SK-N-SH treated with all-trans-retinoic acid at 6 μM for 48 hours (cell line): ENCODE measurements around the gene LHFPL2.

Source experiments
- ATAC-seq: fragments of 200-7000 bp; cut with Tn5 transposase; 3 replicates; pipeline ENCODE4 v1.9.1; 2020; ENCODE audit warnings: mild to moderate bottlenecking, moderate library complexity
- ARNTL ChIP-seq: fragments of 450-650 bp; formaldehyde crosslinking; IDR thresholded peaks from 2 replicates; pipeline ENCODE4 v1.5.0; 2020; ENCODE audit warnings: low read depth, mild to moderate bottlenecking, moderate library complexity, borderline replicate concordance
- BACH2 ChIP-seq: fragments of 250-450 bp; sonication (Bioruptor Pico); IDR thresholded peaks from 2 replicates; pipeline ENCODE4 v1.9.0; 2021; ENCODE audit warnings: mild to moderate bottlenecking, borderline replicate concordance
- CSDC2 ChIP-seq: fragments of 250-450 bp; sonication (Bioruptor Pico); IDR thresholded peaks from 2 replicates; pipeline ENCODE4 v1.5.0; 2020; ENCODE audit warnings: mild to moderate bottlenecking, moderate library complexity
- ESRRG ChIP-seq: fragments of 250-450 bp; sonication (Bioruptor Pico); IDR thresholded peaks from 2 replicates; pipeline ENCODE4 v1.6.1; 2021; ENCODE audit warnings: mild to moderate bottlenecking
- GLIS3 ChIP-seq: fragments of 250-450 bp; sonication (Bioruptor Pico); IDR thresholded peaks from 2 replicates; pipeline ENCODE4 v1.5.0; 2020; ENCODE audit warnings: mild to moderate bottlenecking, moderate library complexity
- ISL1 ChIP-seq: fragments of 250-450 bp; sonication (Bioruptor Pico); IDR thresholded peaks from 2 replicates; pipeline ENCODE4 v2.1.2; 2022; ENCODE audit warnings: mild to moderate bottlenecking, moderate library complexity
- PATZ1 ChIP-seq: fragments of 250-450 bp; sonication (Bioruptor Pico); IDR thresholded peaks from 2 replicates; pipeline ENCODE4 v1.8.0; 2020; ENCODE audit warnings: mild to moderate bottlenecking, moderate library complexity, borderline replicate concordance
- POU6F1 ChIP-seq: fragments of 250-450 bp; sonication (Bioruptor Pico); IDR thresholded peaks from 2 replicates; pipeline ENCODE4 v1.8.0; 2021; ENCODE audit warnings: low read depth, mild to moderate bottlenecking, moderate library complexity, borderline replicate concordance
- PPARA ChIP-seq: fragments of 250-450 bp; sonication (Bioruptor Pico); IDR thresholded peaks from 2 replicates; pipeline ENCODE4 v1.5.0; 2020; ENCODE audit warnings: mild to moderate bottlenecking, borderline replicate concordance
- RARB ChIP-seq: fragments of 250-450 bp; sonication (Bioruptor Pico); IDR thresholded peaks from 2 replicates; pipeline ENCODE4 v1.8.0; 2021; ENCODE audit warnings: mild to moderate bottlenecking, moderate library complexity
- SNAI2 ChIP-seq: fragments of 250-450 bp; sonication (Bioruptor Pico); IDR thresholded peaks from 2 replicates; pipeline ENCODE4 v1.5.0; 2020; ENCODE audit warnings: mild to moderate bottlenecking, moderate library complexity
- TCF4 ChIP-seq: fragments of 250-450 bp; sonication (Bioruptor Pico); IDR thresholded peaks from 2 replicates; pipeline ENCODE4 v1.8.0; 2021; ENCODE audit warnings: mild to moderate bottlenecking, moderate library complexity, borderline replicate concordance
- TSHZ2 ChIP-seq: fragments of 250-450 bp; sonication (Bioruptor Pico); IDR thresholded peaks from 2 replicates; pipeline ENCODE4 v1.5.0; 2020; ENCODE audit warnings: mild to moderate bottlenecking, moderate library complexity
- ZC3H10 ChIP-seq: fragments of 250-450 bp; sonication (Bioruptor Pico); IDR thresholded peaks from 2 replicates; pipeline ENCODE4 v1.5.1; 2021; ENCODE audit warnings: mild to moderate bottlenecking, moderate library complexity
- ZFP3 ChIP-seq: fragments of 250-450 bp; sonication (Bioruptor Pico); IDR thresholded peaks from 2 replicates; pipeline ENCODE4 v1.5.0; 2020; ENCODE audit warnings: mild to moderate bottlenecking, moderate library complexity
- ZFP30 ChIP-seq: fragments of 450-650 bp; formaldehyde crosslinking; IDR thresholded peaks from 2 replicates; pipeline ENCODE4 v1.5.0; 2022; ENCODE audit warnings: mild to moderate bottlenecking, moderate library complexity
- ZNF565 ChIP-seq: fragments of 450-650 bp; formaldehyde crosslinking; conservative IDR thresholded peaks from 2 replicates; pipeline ENCODE4 v1.5.0; 2020; ENCODE audit warnings: low read depth, mild to moderate bottlenecking, moderate library complexity
- ZNF70 ChIP-seq: fragments of 450-650 bp; formaldehyde crosslinking; IDR thresholded peaks from 2 replicates; pipeline ENCODE4 v1.5.0; 2020; ENCODE audit warnings: mild to moderate bottlenecking, moderate library complexity
- ZNF8 ChIP-seq: fragments of 450-650 bp; formaldehyde crosslinking; IDR thresholded peaks from 2 replicates; pipeline ENCODE4 v1.5.0; 2020; ENCODE audit warnings: mild to moderate bottlenecking, moderate library complexity

The LHFPL2 gene

GRCh38 chr5:78565395-78565794, 83.2 kb downstream of the LHFPL2 start:
- TF ChIP-seq TSHZ2 (CRISPR knock-in tag): no peak
- no peak for TF ChIP-seq ARNTL (CRISPR knock-in tag)
- no peak for TF ChIP-seq ZC3H10 (CRISPR knock-in tag)
- TF ChIP-seq ISL1 (CRISPR knock-in tag): no peak
- no peak for TF ChIP-seq BACH2 (CRISPR knock-in tag)
- TF ChIP-seq ZFP30 (CRISPR knock-in tag): no peak
- TF ChIP-seq CSDC2 (CRISPR knock-in tag): no peak
- TF ChIP-seq ESRRG (CRISPR knock-in tag): no peak
- TF ChIP-seq RARB (CRISPR knock-in tag): no peak
- no peak for TF ChIP-seq ZNF565 (CRISPR knock-in tag)
- TF ChIP-seq SNAI2 (CRISPR knock-in tag): no peak
- TF ChIP-seq ZFP3 (CRISPR knock-in tag): no peak
- TF ChIP-seq GLIS3 (CRISPR knock-in tag): no peak
- TF ChIP-seq POU6F1: no peak
- TF ChIP-seq PPARA (CRISPR knock-in tag): no peak
- TF ChIP-seq TCF4 (CRISPR knock-in tag): no peak
- TF ChIP-seq PATZ1 (CRISPR knock-in tag): no peak

GRCh38 chr5:78563621-78564020, 85.0 kb downstream of the LHFPL2 start:
- no peak for TF ChIP-seq TCF4 (CRISPR knock-in tag)
- TF ChIP-seq RARB (CRISPR knock-in tag): no peak
- no peak for TF ChIP-seq ZNF8 (CRISPR knock-in tag)
- no peak for TF ChIP-seq ZFP3 (CRISPR knock-in tag)
- no peak for TF ChIP-seq PPARA (CRISPR knock-in tag)
- no peak for TF ChIP-seq BACH2 (CRISPR knock-in tag)
- no peak for TF ChIP-seq ESRRG (CRISPR knock-in tag)
- TF ChIP-seq PATZ1 (CRISPR knock-in tag): no peak
- no peak for TF ChIP-seq ZNF70 (CRISPR knock-in tag)
- no peak for TF ChIP-seq TSHZ2 (CRISPR knock-in tag)
- no peak for TF ChIP-seq ZC3H10 (CRISPR knock-in tag)
- no peak for TF ChIP-seq ZFP30 (CRISPR knock-in tag)
- ATAC-seq: no peak

More at GRCh38 chr5:78565395-78565794, 83.2 kb downstream of the LHFPL2 start:
- no peak for ATAC-seq
